H9 (cell line): Measurements from ENCODE around the gene TRIM10. TPM values are rescaled to one million over a fixed set of nuclear protein-coding genes. Genes with fewer than 3 reads are reported as not detected.

ENCODE experiments used
- DNase-seq: peaks from one replicate; pipeline ENCODE4 v3.0.0-alpha.2; 2017
- H2AFZ ChIP-seq: one replicate; pipeline ENCODE4 v1.6.1; 2013; ENCODE audit warnings: mild to moderate bottlenecking, low read length, control low read depth, moderate library complexity
- H2AK5ac ChIP-seq: 2 replicates; pipeline ENCODE4 v1.6.1; 2013; ENCODE audit warnings: low read length, control low read depth, mixed read lengths; ENCODE audit not compliant: insufficient read length
- H2BK120ac ChIP-seq: one replicate; pipeline ENCODE4 v1.6.1; 2013; ENCODE audit warnings: low read depth, mild to moderate bottlenecking, low read length, control low read depth, inconsistent platforms; ENCODE audit not compliant: poor library complexity, severe bottlenecking
- H2BK12ac ChIP-seq: 2 replicates; pipeline ENCODE4 v1.6.1; 2013; ENCODE audit warnings: low read length, control low read depth, mixed read lengths, low read depth; ENCODE audit not compliant: insufficient read length
- H2BK15ac ChIP-seq: 2 replicates; pipeline ENCODE4 v1.6.1; 2013; ENCODE audit warnings: low read depth, low read length, control low read depth
- H2BK20ac ChIP-seq: one replicate; pipeline ENCODE4 v1.6.1; 2013; ENCODE audit warnings: low read depth, mild to moderate bottlenecking, low read length, control low read depth, inconsistent platforms; ENCODE audit not compliant: poor library complexity, severe bottlenecking
- H2BK5ac ChIP-seq: 2 replicates; pipeline ENCODE4 v1.6.1; 2013; ENCODE audit warnings: low read length, control low read depth, mixed read lengths; ENCODE audit not compliant: insufficient read length
- H3K14ac ChIP-seq: 2 replicates; pipeline ENCODE4 v1.6.1; 2013; ENCODE audit warnings: low read length, control low read depth; ENCODE audit not compliant: insufficient read depth
- H3K18ac ChIP-seq: 2 replicates; pipeline ENCODE4 v1.6.1; 2013; ENCODE audit warnings: low read depth, mild to moderate bottlenecking, mixed read lengths, low read length, control low read depth; ENCODE audit not compliant: insufficient read length
- H3K23ac ChIP-seq: 2 replicates; pipeline ENCODE4 v1.6.1; 2013; ENCODE audit warnings: low read length, control low read depth, mixed read lengths, low read depth; ENCODE audit not compliant: insufficient read length
- H3K23me2 ChIP-seq: 2 replicates; pipeline ENCODE4 v1.6.1; 2013; ENCODE audit warnings: low read depth, mild to moderate bottlenecking, mixed read lengths, low read length, control low read depth; ENCODE audit not compliant: insufficient read length, poor library complexity, severe bottlenecking
- H3K27ac ChIP-seq: 2 replicates; pipeline ENCODE4 v1.5.1; 2013; ENCODE audit warnings: low read length, control low read depth, mixed read lengths, low read depth; ENCODE audit not compliant: insufficient read length
- H3K27me3 ChIP-seq: 2 replicates; pipeline ENCODE4 v1.6.1; 2013; ENCODE audit warnings: low read length, control low read depth, inconsistent platforms; ENCODE audit not compliant: insufficient read depth
- H3K4ac ChIP-seq: 2 replicates; pipeline ENCODE4 v1.6.1; 2013; ENCODE audit warnings: low read depth, mild to moderate bottlenecking, control low read depth, inconsistent platforms, low read length, moderate library complexity
- H3K4me1 ChIP-seq: 2 replicates; pipeline ENCODE4 v1.6.1; 2013; ENCODE audit warnings: low read length, control low read depth, inconsistent platforms; ENCODE audit not compliant: insufficient read depth
- H3K4me2 ChIP-seq: 2 replicates; pipeline ENCODE4 v1.6.1; 2013; ENCODE audit warnings: low read length, control low read depth, mixed read lengths; ENCODE audit not compliant: insufficient read length, insufficient read depth
- H3K56ac ChIP-seq: 2 replicates; pipeline ENCODE4 v1.6.1; 2013; ENCODE audit warnings: low read depth, mild to moderate bottlenecking, mixed read lengths, low read length, control low read depth; ENCODE audit not compliant: insufficient read length
- H3K79me1 ChIP-seq: 2 replicates; pipeline ENCODE4 v1.6.1; 2013; ENCODE audit warnings: low read depth, mild to moderate bottlenecking, moderate library complexity, low read length, control low read depth, inconsistent platforms; ENCODE audit not compliant: insufficient read depth, poor library complexity, severe bottlenecking
- H3K79me2 ChIP-seq: 2 replicates; pipeline ENCODE4 v1.6.1; 2013; ENCODE audit warnings: low read length, control low read depth, inconsistent platforms; ENCODE audit not compliant: insufficient read depth
- H3K9ac ChIP-seq: 2 replicates; pipeline ENCODE4 v1.6.1; 2013; ENCODE audit warnings: low read length, control low read depth, mixed read lengths; ENCODE audit not compliant: insufficient read length; ENCODE audit errors: extremely low read depth
- H3K9me3 ChIP-seq: one replicate; pipeline ENCODE4 v1.6.1; 2013; ENCODE audit warnings: low read depth, low read length, inconsistent platforms; ENCODE audit not compliant: control insufficient read depth
- H3T11ph ChIP-seq: one replicate; pipeline ENCODE4 v1.6.1; 2013; ENCODE audit warnings: mild to moderate bottlenecking, low read length, control low read depth, inconsistent platforms
- H4K20me1 ChIP-seq: one replicate; pipeline ENCODE4 v1.6.1; 2013; ENCODE audit not compliant: control insufficient read depth, insufficient read length, insufficient read depth
- H4K5ac ChIP-seq: 2 replicates; pipeline ENCODE4 v1.6.1; 2013; ENCODE audit warnings: low read depth, mild to moderate bottlenecking, mixed read lengths, low read length, control low read depth; ENCODE audit not compliant: insufficient read length
- H4K8ac ChIP-seq: replicated peaks from 2 replicates; pipeline ENCODE4 v1.6.1; 2013; ENCODE audit warnings: low read length, control low read depth, mixed read lengths, low read depth; ENCODE audit not compliant: insufficient read length
- H4K91ac ChIP-seq: 2 replicates; pipeline ENCODE4 v1.6.1; 2013; ENCODE audit warnings: low read depth, mild to moderate bottlenecking, moderate library complexity, mixed read lengths, low read length, control low read depth; ENCODE audit not compliant: insufficient read length
- H3K27ac Mint-ChIP-seq, 3 experiments: 2 replicates in 2 of 3; 3 replicates in 1 of 3; pipeline ENCODE4 v1.8.0; 2020 to 2021; ENCODE audit warnings: mixed read lengths in 3 of 3, mild to moderate bottlenecking in 1 of 3, moderate library complexity in 1 of 3
- H3K27me3 Mint-ChIP-seq: 2 replicates; pipeline ENCODE4 v1.8.0; 2021; ENCODE audit warnings: low read depth, mild to moderate bottlenecking, moderate library complexity, mixed read lengths
- H3K36me3 Mint-ChIP-seq, 3 experiments: 2 replicates in 2 of 3; 3 replicates in 1 of 3; pipeline ENCODE4 v1.8.0; 2020 to 2021; ENCODE audit warnings: low read depth in 3 of 3, mixed read lengths in 3 of 3; ENCODE audit not compliant: insufficient read depth in 1 of 3
- H3K4me1 Mint-ChIP-seq, 2 experiments: 2 replicates each; pipeline ENCODE4 v1.8.0; 2020; ENCODE audit warnings: mixed read lengths in 2 of 2
- H3K4me3 Mint-ChIP-seq, 2 experiments: 2 replicates in 1 of 2; 3 replicates in 1 of 2; pipeline ENCODE4 v1.8.0; 2020 to 2021; ENCODE audit warnings: mild to moderate bottlenecking in 2 of 2, mixed read lengths in 2 of 2, moderate library complexity in 1 of 2
- H3K9me3 Mint-ChIP-seq, 2 experiments: 2 replicates in 1 of 2; 3 replicates in 1 of 2; pipeline ENCODE4 v1.8.0; 2020; ENCODE audit warnings: mild to moderate bottlenecking in 2 of 2, mixed read lengths in 2 of 2, moderate library complexity in 1 of 2
- CTCF ChIP-seq: fragments of 200-600 bp; sonication (generic); conservative IDR thresholded peaks from 3 replicates; pipeline ENCODE4 v1.8.0; 2021; ENCODE audit warnings: antibody characterized with exemption, mild to moderate bottlenecking
- WGBS: extraction: QIAGEN DNeasy Blood & Tissue Kit; methylation state at CpG from one replicate; pipeline ENCODE4 v1.1.7; 2013; ENCODE audit warnings: missing lambda C conversion rate, low lambda C conversion rate, mixed read lengths; ENCODE audit not compliant: insufficient read length; ENCODE audit errors: extremely low coverage; 5-methylcytosine and 5-hydroxymethylcytosine counted together
- total RNA-seq: library from RNA; stranded (reverse); gene quantifications from 2 replicates; pipeline ENCODE4 v1.2.1, GENCODE V29; 2021

Gene TRIM10
- total RNA-seq, 1 experiment from 2014 or later: 0.07 TPM

DNA sequence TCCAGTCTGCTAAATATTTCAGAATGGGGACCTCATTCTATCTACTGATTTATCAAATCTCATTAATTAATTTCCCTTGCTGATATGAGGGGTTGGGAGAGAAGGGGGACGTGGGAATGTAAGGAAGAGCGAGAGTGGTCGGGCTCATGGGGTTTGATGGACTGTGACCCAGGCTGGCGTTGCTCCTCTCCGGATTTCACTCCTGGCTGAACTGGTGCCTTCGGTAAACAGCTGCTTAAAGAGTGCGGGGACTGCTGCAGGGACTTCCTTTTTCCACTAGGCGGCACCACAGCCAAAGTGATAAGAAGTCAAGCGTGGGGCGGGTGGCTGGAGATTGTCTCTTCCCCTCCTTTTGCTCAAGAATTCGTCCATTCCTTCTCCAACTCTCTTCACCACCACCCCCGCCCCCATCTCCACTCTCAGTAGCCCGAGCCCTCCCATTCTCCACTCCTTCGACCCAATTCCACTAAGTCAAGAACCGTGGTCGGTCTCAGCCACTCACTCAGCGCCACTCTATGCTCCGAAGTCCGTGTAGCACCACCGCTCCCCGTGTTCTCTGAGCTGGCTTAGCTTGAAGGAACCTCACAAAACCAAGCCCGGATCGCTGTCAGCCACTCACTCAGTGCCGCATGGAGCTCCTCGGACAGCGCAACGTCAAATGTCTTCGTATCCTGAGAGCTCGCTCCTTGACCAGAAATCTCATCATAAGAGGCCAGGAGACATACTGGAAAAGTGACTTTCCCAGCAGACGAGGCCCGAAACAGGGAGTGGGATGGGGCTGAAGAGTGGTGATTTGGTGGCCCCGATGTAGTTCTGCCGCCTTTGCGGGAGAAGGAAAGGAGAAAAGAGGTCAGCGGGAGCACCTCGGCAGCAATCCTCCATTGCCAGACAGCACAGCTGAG, 57.8 kb downstream of the TRIM10 start:
- Histone ChIP-seq H2BK20ac (no peak overlapping the region), H3K56ac (no peak overlapping the region), H3K18ac (no peak overlapping the region), H2BK5ac (no peak overlapping the region), H4K8ac (no peak overlapping the region), H3K23me2 (peaks cover 22% of the 10 kb centered on the region), H4K5ac (no peak overlapping the region), H4K20me1 (no peaks in the 10 kb centered on the region), H2BK12ac (no peak overlapping the region), H3K79me1 (no peaks in the 10 kb centered on the region), H2BK15ac (no peak overlapping the region), H3K23ac (no peak overlapping the region), H3K9ac (no peak overlapping the region), H3K4me1 (peaks cover 5% of the 10 kb centered on the region; the same call in 1 of the 2 replicates), H3K14ac (no peak overlapping the region), H4K91ac (no peak overlapping the region), H2AK5ac (no peak overlapping the region), H3K4ac (no peak overlapping the region), H3T11ph (no peak overlapping the region), H2AFZ (no peak overlapping the region), H2BK120ac (no peak overlapping the region), H3K27me3 (peaks cover 34% of the 10 kb centered on the region; the same call in 1 of the 2 replicates), H3K27ac (no peak overlapping the region), H3K9me3 (no peaks in the 10 kb centered on the region), H3K4me2 (peak overlapping the region; percentile 78), H3K79me2 (no peaks in the 10 kb centered on the region)
- no peak overlapping the region for H3K27ac Mint-ChIP-seq
- H3K36me3 Mint-ChIP-seq: peaks cover 0 to 2% (median 0%) of the 10 kb centered on the region in 3 experiments; a peak in 1 of 7 replicates
- H3K4me1 Mint-ChIP-seq: peaks cover 37 to 39% of the 10 kb centered on the region in 2 experiments
- WGBS: no CpG with 5 or more reads among the region's 36 CpGs
- H3K4me3 Mint-ChIP-seq: peak overlapping the region; percentile 62 to 87
- H3K9me3 Mint-ChIP-seq: peaks cover 0 to 5% of the 10 kb centered on the region in 2 experiments; a peak in 3 of 5 replicates
- DNase-seq: peak; percentile 86
- peaks cover 96% of the 10 kb centered on the region for H3K27me3 Mint-ChIP-seq
- TF ChIP-seq CTCF: peak; percentile 92
